A172 (cell line): ENCODE data around the gene ALDH1L1. TPM values are rescaled to one million over a fixed set of nuclear protein-coding genes. Genes with fewer than 3 reads are reported as not detected.
"Not testable (repeated sequence)": the region's sequence is repeated elsewhere in the genome, so short reads cannot be mapped to it uniquely, and the experiment has no call there.

Source experiments
- DNase-seq: peaks from one replicate; pipeline ENCODE4 v3.0.0-alpha.2; 2015; ENCODE audit warnings: low spot score
- total RNA-seq: library from RNA; depleted of rRNA; stranded (reverse); fragments of >200 nt; shearing (Covaris generic); gene quantifications from 2 replicates; pipeline ENCODE4 v1.2.3, GENCODE V29; 2014

Gene ALDH1L1
- total RNA-seq, 1 experiment from 2014 or later, result not detected

- DNase-seq, result peak; percentile 32
Measured at GRCh38 chr3:126083511-126083912, 96.9 kb downstream of the ALDH1L1 start.

GRCh38 chr3:126083138-126083445 lies 97.3 kb downstream of the ALDH1L1 start:
- DNase-seq, result no peak

DNA sequence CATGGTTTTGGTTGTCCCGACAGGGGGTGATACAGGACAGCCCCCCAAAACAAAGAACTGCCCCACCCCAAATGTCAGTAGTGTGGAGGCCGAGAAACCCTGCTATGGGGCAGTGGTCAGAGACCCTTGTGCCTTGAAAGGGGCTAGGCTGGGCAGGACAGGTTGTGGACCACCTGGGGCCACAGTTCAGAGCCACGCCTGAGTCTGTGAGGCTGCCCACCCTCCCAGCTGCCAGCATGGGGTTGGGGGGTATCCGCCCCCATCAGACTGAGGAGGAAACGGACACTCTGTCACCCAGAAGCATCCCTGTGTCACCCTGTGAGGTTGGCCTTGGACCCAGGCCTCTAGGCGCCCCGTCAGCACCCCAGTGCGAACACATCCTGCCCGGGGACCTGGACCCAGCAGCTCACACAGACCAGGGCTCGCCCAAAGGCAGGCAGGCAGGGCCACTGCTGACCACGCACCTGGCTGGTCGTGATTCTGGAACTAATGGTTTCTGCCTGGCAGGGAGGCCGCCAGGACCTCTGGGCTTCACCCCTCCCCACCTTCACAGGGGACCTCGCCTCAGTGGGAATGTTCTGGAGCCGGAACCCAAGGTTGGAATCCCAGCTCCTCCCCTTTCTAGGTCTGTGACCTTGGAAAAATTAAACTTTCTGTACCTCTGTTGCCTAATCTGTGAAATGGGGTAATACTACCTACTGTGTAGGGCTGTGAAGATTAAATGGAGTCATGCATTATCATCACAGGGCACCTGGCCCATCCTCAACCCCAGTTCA lies 97.8 kb downstream of the ALDH1L1 start:
- no peak for DNase-seq

GRCh38 chr3:126081618-126082361 lies 98.6 kb downstream of the ALDH1L1 start:
- DNase-seq, result peak; percentile 69

DNA sequence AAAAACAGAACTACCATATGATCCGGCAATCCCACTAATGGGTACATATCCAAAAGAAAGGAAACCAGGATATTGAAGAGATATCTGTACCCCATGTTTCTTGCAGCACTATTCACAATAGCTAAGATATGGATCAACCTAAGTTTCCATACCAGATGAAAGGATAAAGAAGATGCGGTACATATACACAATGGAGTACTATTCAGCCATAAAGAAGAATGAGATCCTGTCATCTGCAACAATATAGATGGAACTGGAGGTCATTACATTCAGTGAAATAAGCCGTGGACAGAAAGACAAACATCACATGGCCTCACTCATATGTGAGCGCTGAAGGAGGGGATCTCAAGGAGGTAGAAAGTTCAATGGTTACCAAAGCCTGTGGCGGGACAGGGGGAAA lies 99.4 kb downstream of the ALDH1L1 start:
- no peak for DNase-seq

DNA sequence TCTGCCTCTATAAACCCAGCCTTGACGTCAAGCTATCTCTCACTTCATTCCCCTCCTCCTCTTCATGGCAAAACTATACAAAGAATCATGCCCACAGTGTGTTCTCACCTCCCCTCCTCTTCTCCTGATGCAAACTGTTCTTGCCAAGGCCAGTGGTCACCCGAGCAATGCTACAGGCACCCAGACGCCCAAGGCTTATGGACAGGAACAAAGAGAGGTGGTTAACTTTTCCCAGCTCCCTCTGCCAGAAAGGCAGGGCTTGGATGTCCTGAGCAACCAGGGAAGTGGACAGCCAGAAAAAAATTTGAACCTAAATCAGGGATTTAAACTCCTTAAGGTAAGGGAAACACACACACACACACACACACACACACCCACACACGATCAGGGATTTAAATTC lies 101.5 kb downstream of the ALDH1L1 start:
- no peak for DNase-seq

DNA sequence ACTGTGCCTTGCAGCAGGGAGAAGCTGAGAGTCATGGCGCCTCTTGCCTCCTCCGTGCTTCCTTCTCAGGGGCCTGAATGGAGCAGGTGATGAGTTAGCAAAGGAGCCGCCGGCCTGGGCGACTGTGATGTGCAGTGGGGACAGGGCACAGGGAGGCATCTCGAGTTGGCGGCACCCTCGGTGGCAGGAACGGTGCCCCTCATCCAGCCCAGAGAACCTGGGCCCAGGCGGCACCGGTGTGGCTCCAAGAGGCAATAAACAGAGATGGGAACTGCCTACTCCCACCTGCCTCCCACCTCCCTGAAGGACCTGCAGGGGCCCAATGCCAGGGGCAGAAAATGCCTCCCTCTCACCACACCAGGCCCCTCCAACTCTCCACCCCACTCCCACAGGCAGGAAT lies 102.6 kb downstream of the ALDH1L1 start:
- DNase-seq, result no peak

- DNase-seq, result no peak
Measured at GRCh38 chr3:126076140-126076539, 104.2 kb downstream of the ALDH1L1 start.

- no peak for DNase-seq
Measured at GRCh38 chr3:126070146-126070545, 110.2 kb downstream of the ALDH1L1 start.

GRCh38 chr3:126067959-126068358 lies 112.4 kb downstream of the ALDH1L1 start:
- DNase-seq, result no peak

DNA sequence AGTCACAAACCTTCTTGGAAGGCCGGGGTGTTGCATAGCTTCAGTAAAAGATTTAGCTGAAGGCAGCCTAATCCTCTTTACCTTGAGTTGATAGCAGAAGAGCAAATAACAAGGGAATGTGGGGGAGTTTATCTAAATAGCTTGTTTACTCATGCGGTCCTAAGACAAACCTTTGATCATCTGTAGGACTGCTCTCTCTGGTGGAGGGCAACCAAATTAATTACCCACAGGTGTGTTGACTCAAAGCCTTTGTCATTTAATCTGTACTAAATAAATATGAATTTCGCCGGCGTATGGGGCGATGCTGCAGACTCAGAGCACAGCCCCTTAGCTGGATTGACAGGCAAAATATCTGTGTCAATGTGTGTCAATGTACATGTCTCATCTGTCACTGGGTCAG lies 113.7 kb downstream of the ALDH1L1 start:
- not testable (repeated sequence) for DNase-seq

DNA sequence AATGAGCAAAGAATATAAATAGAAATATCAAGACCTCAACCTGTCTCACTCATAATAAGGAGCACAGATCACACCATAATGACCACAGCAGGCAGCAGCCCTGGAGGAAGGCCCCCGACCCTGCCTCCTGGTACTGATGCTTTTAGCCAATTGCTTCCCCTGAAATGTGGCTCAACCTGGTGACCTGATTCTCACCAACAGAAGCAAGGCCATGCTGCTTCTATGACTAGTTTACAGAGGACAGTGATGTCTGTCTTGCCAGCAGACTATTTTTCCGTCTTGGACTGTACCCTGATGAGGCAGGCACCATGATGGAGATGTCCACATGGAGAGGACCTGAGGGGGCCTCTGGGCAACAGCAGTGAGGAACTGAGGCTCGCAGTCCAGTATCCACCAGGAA lies 114.5 kb downstream of the ALDH1L1 start:
- DNase-seq, result no peak

DNA sequence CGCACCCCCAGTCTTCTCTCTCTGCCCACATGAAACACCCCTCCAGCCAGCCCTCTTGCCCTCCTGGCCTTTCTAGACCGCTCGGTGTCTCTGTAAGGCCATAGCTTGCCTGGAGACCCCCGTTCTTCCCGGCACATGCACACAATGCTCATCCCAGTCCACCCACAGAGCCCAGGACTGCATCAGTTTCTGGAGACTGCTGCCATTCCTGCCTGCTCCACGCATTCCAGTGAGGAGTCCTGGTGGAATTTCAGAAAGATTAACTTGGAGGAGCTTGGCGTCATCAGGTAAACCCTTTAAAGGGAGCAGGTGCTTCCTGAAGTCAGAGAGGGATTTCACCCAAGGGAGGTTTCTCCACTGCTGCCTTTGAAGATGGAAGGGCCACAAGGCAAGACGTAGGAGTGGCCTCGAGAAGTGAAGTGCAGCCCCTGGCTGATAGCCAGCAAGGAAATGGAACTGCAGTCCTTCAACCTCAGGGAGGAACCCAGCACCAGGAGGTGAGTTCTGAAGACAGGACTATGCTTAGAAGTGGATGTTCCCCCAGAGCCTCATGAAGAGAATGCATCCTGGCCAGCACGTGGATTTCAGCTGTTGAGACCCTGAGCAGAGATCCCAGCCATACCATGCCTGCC lies 115.6 kb downstream of the ALDH1L1 start:
- DNase-seq, result no peak

DNA sequence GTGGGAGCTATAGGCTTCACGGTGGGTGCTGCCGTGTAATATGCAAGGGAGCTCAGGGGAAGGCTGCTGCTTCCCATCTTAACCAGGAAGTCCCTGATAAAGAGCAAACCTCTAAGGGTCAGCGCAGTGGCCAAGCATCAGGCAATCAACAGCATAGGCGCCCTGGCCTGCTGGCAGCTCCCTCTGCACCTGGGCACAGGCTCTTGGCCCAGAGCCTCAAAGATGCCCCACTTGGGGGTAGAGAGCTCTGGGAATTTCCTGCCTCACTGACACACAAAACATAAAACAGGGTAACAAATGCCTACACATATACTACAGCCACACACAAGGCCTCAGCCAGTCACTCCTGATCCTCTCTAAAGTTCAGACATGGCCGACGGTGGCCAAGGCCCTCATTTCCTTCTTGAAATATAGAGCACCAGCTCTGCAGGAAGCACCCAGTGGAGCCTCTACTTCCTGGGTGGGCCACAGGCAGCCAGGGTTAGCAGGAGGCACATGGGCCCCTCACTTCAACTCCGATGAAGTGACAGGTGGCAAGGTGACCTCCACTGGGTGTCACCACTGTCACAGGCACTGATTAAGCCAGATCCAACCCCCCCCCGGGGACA lies 116.9 kb downstream of the ALDH1L1 start:
- DNase-seq, result no peak

GRCh38 chr3:126061301-126062032 lies 118.9 kb downstream of the ALDH1L1 start:
- DNase-seq, result no peak

DNA sequence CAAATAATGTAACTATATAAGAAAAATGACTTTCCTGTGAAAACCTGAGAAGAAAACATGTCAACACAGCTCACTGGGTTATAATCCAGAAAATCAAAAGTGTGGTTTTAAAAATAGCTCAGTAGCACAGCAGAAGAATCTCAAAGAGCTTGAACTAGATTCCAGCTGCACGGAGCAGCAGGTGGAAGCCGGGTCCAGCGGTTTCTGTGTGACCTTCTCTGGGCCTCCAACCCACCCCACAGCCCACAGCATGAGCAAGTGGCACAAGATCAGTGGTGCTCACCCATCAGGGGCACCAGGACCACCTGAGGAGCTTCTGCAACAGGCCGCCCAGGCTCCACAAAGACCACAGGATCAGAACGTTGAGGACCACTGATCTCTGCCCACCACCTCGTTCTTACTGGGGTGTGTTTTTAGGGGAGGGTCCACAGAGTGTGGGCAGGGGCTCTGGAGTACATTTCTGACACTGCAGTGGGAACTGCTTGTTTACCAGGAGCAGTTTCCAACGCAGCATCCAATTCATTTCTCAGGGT lies 119.7 kb downstream of the ALDH1L1 start:
- no peak for DNase-seq

GRCh38 chr3:126058666-126059065 lies 121.7 kb downstream of the ALDH1L1 start:
- no peak for DNase-seq

- no peak for DNase-seq
Measured at GRCh38 chr3:126057936-126058335, 122.5 kb downstream of the ALDH1L1 start.

DNA sequence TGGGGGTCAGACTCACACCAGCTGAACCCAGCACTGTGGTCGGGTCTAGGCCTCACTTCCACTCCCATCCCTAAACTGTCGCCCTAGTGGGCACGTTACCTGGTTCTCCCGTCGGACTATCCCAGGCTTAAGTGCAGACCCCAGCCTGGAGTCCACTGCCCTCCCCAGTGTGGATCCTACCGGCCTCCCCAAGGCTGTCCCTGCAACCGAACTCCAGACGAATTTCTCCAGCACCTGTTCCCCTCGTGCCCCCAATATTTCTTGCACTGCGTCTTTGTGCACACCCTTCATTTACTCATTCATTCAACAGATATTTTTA lies 122.9 kb downstream of the ALDH1L1 start:
- no peak for DNase-seq

DNA sequence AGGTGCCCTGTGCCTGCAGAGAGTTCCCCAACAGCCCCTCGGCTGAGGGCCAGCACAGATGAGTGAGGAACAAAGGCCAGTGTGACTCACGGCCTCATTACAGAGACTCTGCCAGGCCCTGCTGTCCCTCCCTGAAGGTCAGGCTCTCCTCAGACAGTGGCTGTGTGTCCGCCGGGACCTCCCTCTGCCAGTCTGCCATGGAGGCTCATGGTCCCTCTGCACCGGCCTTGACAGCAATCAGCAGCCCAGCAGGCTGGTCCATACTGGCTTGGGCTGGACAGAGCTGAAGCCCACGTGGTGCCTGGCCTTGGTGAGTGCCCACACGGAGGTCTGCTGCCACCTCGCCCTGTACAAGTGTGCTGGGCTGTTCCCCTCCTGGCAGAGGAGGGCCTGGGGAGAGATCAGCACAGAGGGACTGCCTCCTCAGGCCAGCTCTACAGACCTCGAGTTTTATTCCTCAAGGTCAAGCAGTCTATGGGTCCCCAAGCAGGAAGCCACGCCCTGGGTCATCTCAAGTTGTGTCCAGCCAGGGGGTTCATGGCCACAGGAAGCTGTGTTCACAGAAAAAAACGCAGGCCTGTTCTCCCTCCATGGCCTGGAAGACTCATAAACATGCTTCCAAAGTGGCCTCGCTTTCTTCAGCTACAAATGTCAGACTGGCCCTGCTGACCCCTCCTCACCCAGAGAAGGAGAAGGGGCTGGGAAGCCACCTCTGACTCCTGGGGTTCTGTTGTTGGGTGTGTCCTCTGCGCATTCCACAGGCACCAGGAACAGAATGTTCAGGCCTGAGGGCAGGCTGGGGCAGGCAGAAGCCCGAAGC lies 123.5 kb downstream of the ALDH1L1 start:
- peak; percentile 69 for DNase-seq

DNA sequence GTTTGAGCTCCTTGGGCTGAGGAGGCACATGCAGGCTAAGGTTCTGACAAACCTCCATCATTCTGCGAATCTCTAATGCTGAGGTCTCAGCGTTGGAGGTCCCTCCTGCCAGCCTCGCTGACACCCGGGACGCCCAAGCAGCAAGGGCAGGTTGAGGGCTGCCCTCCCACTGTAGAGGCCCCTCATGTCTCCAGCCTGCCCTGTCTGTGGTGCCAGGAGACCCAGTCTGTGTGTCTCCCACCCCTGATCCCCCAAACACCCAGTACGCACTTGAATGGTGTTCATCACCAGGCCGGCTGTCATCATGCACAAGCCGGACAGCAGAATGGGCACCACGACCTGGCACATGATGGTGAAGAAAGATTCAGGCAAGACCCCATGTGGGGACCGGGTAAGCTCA lies 124.3 kb downstream of the ALDH1L1 start:
- no peak for DNase-seq
